ENCODE results near the gene MELTF. TPM values are rescaled to one million over a fixed set of nuclear protein-coding genes. Genes with fewer than 3 reads are reported as not detected.

Gene MELTF
- total and polyA plus RNA-seq, 2 of the 13 experiments (the other 11 are each of a cell fraction or from before 2014, with no cell fraction given) = 3.2 to 7.5 TPM

- TF ChIP-seq ZNF136 (CRISPR knock-in tag; IDR thresholded peaks at IDR 0.05; ENCODE audit: low read depth) (0 out of 2 replicates have a peak, but pooled peaks have one; percentile 38), ZSCAN21 (CRISPR knock-in tag; IDR thresholded peaks at IDR 0.05; ENCODE audit: borderline replicate concordance) (0 out of 2 replicates have a peak, but pooled peaks have one; percentile 5), CREB1 (IDR thresholded peaks at IDR 0.05) (no peak), CREB1 (CRISPR knock-in tag; IDR thresholded peaks at IDR 0.05) (no peak), ZNF143 (CRISPR knock-in tag; IDR thresholded peaks at IDR 0.05) (no peak), MAF1 (CRISPR knock-in tag; IDR thresholded peaks at IDR 0.05; ENCODE audit: borderline replicate concordance) (no peak), ZNF230 (CRISPR knock-in tag; IDR thresholded peaks at IDR 0.05) (0 out of 2 replicates have a peak, but pooled peaks have one; percentile 60), ZNF574 (CRISPR knock-in tag; IDR thresholded peaks at IDR 0.05) (no peak), ZNF44 (CRISPR knock-in tag; IDR thresholded peaks at IDR 0.05) (no peak), SP140L (CRISPR knock-in tag; IDR thresholded peaks at IDR 0.05; ENCODE audit: borderline replicate concordance) (no peak), ZNF138 (CRISPR knock-in tag; IDR thresholded peaks at IDR 0.05; ENCODE audit: low read depth) (no peak), KDM6A (CRISPR knock-in tag; IDR thresholded peaks at IDR 0.05; ENCODE audit: low read depth) (no peak), MXD4 (CRISPR knock-in tag; IDR thresholded peaks at IDR 0.05) (no peak)
- TF ChIP-seq, protein P1, sequence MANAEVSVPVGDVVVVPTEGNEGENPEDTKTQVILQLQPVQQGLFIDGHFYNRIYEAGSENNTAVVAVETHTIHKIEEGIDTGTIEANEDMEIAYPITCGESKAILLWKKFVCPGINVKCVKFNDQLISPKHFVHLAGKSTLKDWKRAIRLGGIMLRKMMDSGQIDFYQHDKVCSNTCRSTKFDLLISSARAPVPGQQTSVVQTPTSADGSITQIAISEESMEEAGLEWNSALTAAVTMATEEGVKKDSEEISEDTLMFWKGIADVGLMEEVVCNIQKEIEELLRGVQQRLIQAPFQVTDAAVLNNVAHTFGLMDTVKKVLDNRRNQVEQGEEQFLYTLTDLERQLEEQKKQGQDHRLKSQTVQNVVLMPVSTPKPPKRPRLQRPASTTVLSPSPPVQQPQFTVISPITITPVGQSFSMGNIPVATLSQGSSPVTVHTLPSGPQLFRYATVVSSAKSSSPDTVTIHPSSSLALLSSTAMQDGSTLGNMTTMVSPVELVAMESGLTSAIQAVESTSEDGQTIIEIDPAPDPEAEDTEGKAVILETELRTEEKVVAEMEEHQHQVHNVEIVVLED (CRISPR knock-in tag; IDR thresholded peaks at IDR 0.05; ENCODE audit: borderline replicate concordance) = no peak
- TF ChIP-seq, protein P2, sequence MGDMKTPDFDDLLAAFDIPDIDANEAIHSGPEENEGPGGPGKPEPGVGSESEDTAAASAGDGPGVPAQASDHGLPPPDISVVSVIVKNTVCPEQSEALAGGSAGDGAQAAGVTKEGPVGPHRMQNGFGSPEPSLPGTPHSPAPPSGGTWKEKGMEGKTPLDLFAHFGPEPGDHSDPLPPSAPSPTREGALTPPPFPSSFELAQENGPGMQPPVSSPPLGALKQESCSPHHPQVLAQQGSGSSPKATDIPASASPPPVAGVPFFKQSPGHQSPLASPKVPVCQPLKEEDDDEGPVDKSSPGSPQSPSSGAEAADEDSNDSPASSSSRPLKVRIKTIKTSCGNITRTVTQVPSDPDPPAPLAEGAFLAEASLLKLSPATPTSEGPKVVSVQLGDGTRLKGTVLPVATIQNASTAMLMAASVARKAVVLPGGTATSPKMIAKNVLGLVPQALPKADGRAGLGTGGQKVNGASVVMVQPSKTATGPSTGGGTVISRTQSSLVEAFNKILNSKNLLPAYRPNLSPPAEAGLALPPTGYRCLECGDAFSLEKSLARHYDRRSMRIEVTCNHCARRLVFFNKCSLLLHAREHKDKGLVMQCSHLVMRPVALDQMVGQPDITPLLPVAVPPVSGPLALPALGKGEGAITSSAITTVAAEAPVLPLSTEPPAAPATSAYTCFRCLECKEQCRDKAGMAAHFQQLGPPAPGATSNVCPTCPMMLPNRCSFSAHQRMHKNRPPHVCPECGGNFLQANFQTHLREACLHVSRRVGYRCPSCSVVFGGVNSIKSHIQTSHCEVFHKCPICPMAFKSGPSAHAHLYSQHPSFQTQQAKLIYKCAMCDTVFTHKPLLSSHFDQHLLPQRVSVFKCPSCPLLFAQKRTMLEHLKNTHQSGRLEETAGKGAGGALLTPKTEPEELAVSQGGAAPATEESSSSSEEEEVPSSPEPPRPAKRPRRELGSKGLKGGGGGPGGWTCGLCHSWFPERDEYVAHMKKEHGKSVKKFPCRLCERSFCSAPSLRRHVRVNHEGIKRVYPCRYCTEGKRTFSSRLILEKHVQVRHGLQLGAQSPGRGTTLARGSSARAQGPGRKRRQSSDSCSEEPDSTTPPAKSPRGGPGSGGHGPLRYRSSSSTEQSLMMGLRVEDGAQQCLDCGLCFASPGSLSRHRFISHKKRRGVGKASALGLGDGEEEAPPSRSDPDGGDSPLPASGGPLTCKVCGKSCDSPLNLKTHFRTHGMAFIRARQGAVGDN (CRISPR knock-in tag; IDR thresholded peaks at IDR 0.05) = peak; percentile 77
Measured at GRCh38 chr3:196970547-196971093, 59.0 kb downstream of the MELTF start (continued).

Data from HepG2 (cell line).